HG03280 (cell line): Measurements from ENCODE around the gene GALNT15.

Experiments
- ATAC-seq: cut with Tn5 transposase; IDR thresholded peaks from one replicate; pipeline ENCODE4 v1.9.1; 2021; ENCODE audit warnings: mild to moderate bottlenecking, moderate library complexity; ENCODE audit not compliant: unreplicated experiment

The GALNT15 gene

DNA sequence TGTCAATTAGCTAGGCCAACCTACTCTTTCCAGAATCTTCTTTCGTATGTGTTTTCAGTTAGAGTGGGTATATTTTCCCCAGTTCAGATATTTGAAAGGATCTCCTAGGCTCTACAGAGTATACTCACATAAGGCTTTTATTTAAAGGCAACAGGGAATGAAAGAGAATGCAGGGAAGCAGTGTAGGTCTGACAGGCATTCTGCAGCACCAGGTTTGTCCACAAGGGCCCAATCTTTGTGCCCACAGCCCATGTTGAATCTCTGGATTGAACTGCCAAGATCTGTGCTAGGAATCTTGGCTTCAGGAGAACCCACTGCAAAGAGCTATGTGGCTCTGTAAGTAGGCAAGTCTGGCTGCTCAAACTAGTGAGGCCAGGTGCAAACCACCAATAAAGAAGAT, 24.2 kb upstream of the GALNT15 start:
- no peak for ATAC-seq

GRCh38 chr3:16151109-16151508, 23.4 kb upstream of the GALNT15 start:
- no peak for ATAC-seq

DNA sequence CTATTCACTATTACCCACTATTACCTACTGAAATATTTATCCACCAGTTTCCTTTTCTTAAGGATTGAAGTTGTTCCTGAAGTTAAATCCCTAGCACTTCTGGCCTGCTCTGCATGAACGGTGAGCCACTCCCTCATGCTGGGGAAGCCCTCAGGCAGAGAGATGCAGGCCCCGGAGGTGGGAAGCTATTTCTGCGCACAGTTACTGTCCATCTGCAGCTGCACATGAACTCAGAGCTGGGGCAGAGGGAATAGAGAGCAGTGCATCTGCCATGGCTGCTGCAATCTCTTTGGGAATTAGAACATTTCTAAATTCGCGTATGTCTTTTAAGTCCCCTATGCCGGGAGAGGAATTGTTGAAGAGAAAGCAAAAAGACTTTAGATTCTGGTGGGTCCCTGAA, 6.3 kb upstream of the GALNT15 start:
- ATAC-seq, result no peak

DNA sequence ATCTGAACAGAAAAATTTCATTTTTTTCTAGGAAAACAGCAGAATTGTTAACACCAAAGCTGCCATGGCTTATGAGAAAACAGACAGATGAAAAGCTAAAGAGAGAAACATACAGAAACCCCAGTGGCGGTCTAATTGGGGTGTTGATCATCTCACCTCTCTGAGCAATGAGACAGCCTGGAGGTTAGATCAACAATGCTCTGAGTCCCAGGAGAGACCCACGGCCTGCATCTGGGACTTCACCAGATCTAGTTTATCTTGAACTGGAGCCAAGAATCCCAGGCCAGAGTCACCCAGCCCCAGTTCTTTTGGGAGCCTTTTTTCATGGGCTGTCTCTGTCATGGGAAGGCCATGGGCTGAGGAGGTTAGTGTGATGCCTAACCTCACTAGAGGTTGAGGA, 3.5 kb upstream of the GALNT15 start:
- no peak for ATAC-seq

- ATAC-seq, result no peak
Measured at GRCh38 chr3:16171825-16172224, 2.7 kb upstream of the GALNT15 start.

GRCh38 chr3:16173283-16174025, 1.0 kb upstream of the GALNT15 start:
- ATAC-seq, result no peak

GRCh38 chr3:16174026-16174355, 489 bp upstream of the GALNT15 start:
- ATAC-seq, result no peak

DNA sequence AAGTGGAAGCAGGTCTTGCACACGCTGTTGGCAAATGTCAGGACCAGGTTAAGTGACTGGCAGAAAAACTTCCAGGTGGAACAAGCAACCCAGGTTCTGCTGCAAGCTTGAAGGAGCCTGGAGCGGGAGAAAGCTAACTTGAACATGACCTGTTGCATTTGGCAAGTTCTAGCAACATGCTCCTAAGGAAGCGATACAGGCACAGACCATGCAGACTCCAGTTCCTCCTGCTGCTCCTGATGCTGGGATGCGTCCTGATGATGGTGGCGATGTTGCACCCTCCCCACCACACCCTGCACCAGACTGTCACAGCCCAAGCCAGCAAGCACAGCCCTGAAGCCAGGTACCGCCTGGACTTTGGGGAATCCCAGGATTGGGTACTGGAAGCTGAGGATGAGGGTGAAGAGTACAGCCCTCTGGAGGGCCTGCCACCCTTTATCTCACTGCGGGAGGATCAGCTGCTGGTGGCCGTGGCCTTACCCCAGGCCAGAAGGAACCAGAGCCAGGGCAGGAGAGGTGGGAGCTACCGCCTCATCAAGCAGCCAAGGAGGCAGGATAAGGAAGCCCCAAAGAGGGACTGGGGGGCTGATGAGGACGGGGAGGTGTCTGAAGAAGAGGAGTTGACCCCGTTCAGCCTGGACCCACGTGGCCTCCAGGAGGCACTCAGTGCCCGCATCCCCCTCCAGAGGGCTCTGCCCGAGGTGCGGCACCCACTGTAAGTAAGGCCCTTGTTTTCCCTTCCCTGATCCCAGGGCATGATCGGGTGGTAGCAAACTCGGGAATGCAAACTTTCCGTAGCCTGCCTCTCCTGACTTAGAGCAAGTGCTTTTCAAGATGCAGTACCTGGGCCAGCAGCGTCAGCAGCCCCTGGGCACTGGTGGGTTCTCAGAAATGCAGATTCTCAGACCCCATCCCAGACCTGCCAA, 759 bp downstream of the GALNT15 start:
- no peak for ATAC-seq

DNA sequence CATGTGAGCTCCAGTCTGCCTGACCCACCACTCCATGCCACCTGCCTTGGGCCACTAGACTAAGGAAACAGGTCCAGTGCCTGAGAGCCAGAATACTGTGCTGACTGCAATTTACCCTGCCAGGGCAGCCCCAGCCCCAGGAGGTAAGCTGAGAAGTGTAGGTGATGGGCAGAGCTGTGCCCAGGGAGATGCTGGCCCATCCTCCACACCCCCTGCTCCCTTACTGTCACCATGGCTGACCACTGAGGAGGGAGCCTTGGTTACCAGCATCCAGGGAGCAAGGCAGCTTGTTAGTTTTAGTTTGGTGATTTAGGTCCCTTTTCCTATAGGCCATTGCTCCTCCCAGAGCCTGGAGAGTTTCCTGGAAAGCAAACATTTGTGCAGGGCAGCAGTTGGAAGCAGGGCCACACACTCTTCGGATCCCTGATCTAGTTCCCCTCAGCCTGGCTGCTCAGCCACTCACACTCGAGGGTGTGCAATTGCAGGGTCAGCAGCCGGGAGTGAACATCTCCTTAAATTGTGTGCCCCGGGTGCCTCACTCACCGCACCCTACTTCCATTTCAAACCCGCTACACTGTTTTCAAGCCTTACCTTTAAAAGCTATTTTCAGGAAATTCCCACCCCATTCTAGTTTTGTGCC, 2.0 kb downstream of the GALNT15 start:
- no peak for ATAC-seq

DNA sequence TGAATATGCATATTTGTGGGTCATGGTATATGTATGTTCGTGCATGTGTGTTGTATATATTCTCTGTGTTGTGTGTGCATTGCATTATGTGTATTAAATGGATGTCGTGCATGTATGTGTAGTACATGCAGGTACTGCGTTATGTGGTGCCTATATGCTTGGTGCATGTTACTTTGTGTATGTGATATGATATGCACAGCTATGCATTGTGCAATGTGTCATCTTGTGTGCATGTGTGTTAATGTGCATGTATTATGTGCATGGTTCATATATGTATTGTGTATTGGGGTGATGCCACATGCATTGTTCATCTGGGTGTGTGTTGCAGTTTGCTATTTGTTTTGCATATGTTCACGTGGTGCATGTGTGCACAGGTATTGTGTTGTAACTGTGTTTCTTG, 2.9 kb downstream of the GALNT15 start:
- no peak for ATAC-seq

GRCh38 chr3:16177962-16178627, 3.6 kb downstream of the GALNT15 start:
- ATAC-seq, result peak; percentile 70

- peak; percentile 14 for ATAC-seq
Measured at GRCh38 chr3:16178628-16178988, 4.1 kb downstream of the GALNT15 start.

DNA sequence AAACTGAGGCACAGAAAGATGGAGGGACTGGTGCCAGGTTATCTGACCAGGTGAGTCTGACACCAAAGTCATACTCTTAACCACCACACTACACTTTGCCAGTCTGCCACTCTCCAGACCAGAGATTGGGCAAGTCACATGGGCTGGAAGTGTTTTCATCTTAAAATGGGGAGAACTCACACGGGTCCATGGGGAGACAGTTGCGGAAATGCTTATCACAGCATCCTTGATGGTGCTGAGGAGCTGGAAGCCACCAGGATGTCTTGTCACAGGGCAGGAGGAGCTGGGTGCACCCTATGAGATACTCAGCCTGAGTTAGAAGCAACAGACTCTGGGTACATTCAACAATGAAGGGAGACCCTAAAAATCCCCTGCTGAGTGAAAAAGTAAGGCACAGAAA, 4.8 kb downstream of the GALNT15 start:
- no peak for ATAC-seq

- ATAC-seq, result no peak
Measured at GRCh38 chr3:16179771-16180736, 5.6 kb downstream of the GALNT15 start.

DNA sequence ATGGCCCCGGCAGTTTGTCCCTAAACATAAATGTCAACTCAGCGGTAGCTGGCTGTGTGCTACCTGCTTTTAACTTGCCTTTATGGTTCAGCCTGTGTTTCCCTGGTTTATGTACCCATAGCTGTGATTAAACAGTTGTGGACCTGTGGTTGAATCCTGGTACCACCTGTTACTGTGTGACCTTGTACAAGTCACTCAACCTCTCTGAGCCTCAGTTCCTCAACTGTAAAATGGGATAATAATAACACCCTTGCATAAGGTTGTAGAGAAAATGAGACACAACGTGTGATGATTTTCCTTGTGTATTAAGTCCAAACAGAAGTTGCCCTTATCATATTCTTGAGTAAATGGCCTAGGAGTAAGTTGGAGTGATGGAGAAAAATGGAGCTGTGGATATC, 6.3 kb downstream of the GALNT15 start:
- ATAC-seq, result no peak

- no peak for ATAC-seq
Measured at GRCh38 chr3:16181361-16181760, 6.9 kb downstream of the GALNT15 start.

- no peak for ATAC-seq
Measured at GRCh38 chr3:16182183-16182582, 7.7 kb downstream of the GALNT15 start.

DNA sequence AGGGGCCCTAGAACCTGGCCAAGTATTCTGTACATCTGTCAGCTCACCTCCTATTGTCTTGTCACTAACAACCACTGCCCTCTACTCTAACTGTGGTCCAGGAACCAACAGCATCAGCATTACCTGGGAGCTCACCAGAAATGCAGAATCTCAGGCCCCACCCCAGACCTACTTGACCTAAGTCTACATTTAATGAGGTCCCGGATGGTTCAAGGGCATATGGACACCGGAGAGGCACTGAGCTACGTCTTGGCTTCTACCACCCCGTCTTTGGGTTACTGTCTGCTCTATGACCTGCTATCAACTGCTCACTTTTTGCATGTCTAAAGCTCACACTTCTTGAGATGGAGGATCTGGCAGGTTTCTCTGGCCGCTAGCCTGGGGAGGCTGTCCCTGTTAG, 8.1 kb downstream of the GALNT15 start:
- no peak for ATAC-seq

DNA sequence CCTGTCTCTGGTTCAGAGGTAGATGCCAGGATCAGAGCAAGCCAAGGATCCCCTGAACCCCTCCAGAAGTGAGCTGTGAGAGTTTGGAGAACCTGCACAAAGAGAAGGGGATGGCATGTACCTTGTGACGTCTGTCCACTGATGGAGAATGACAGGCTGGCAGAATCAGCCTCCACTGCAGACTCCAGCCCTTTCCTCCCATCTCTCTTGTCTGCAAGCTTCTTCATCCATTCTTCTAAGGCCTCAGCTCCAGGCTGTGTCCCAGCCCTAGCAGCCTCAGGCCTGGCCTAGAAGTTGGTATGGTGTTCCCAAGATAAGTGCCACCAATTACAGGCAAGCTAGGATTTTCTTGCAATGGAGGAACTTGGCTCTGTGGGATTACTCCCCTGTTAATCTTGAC, 8.6 kb downstream of the GALNT15 start:
- no peak for ATAC-seq

GRCh38 chr3:16183601-16184270, 9.3 kb downstream of the GALNT15 start:
- no peak for ATAC-seq
